GM10248 (cell line): ENCODE measurements around the gene FBRSL1.

Source experiments
- CTCF ChIA-PET: fragments of 300-600 bp; sonication (Branson Sonifier 250); formaldehyde crosslinking; extraction: SDS; loops from one replicate; lab custom pipeline; 2021; ENCODE audit warnings: antibody characterized with exemption; lab: Yijun Ruan, JAX
- POLR2A ChIA-PET: fragments of 350-650 bp; sonication (Branson Sonifier 250); formaldehyde crosslinking; extraction: SDS; loops from one replicate; lab custom pipeline; 2020; ENCODE audit warnings: antibody characterized with exemption; lab: Yijun Ruan, JAX
- DNase-seq: peaks from one replicate; pipeline ENCODE4 v3.0.0; 2012; ENCODE audit errors: extremely low spot score
- CTCF ChIP-seq: IDR thresholded peaks from 2 replicates; pipeline ENCODE4 v1.5.1; 2012; ENCODE audit warnings: mild to moderate bottlenecking, low read depth; ENCODE audit errors: extremely low read depth, missing control alignments, control extremely low read depth

The FBRSL1 gene

GRCh38 chr12:132483208-132483607, 6.7 kb upstream of the FBRSL1 start:
- TF ChIP-seq CTCF, result no peak
- DNase-seq, result no peak
- ChIA-PET POLR2A (no interaction called here), CTCF (no interaction called here)

- ChIA-PET CTCF (no interaction called here), POLR2A (no interaction called here)
- DNase-seq, result no peak
- no peak for TF ChIP-seq CTCF
These were observed 6.3 kb upstream of the FBRSL1 start for GRCh38 chr12:132483612-132484011.

GRCh38 chr12:132484183-132484890, 5.6 kb upstream of the FBRSL1 start:
- TF ChIP-seq CTCF, result no peak
- POLR2A ChIA-PET, result no interaction called here
- no peak for DNase-seq
- CTCF ChIA-PET, result no interaction called here

GRCh38 chr12:132484891-132485441, 5.0 kb upstream of the FBRSL1 start:
- POLR2A ChIA-PET, result no interaction called here
- CTCF ChIA-PET, result no interaction called here
- no peak for DNase-seq
- TF ChIP-seq CTCF, result no peak

GRCh38 chr12:132485619-132486018, 4.3 kb upstream of the FBRSL1 start:
- no peak for DNase-seq
- ChIA-PET CTCF (no interaction called here), POLR2A (no interaction called here)
- TF ChIP-seq CTCF, result no peak

GRCh38 chr12:132486168-132486567, 3.8 kb upstream of the FBRSL1 start:
- ChIA-PET CTCF (no interaction called here), POLR2A (no interaction called here)
- DNase-seq, result no peak
- TF ChIP-seq CTCF, result no peak
